ENCODE measurements around the gene MIER1.
"Not testable (repeated sequence)": the region's sequence is repeated elsewhere in the genome, so short reads cannot be mapped to it uniquely, and the experiment has no call there.

Gene MIER1

GRCh38 chr1:66940981-66941380, 16.2 kb downstream of the MIER1 start:
- DNase-seq: no peak

- no peak for DNase-seq
Observed at GRCh38 chr1:66943361-66943969, 18.7 kb downstream of the MIER1 start.

GRCh38 chr1:66944330-66945274, 19.8 kb downstream of the MIER1 start:
- DNase-seq: no peak

GRCh38 chr1:66945316-66945715, 20.5 kb downstream of the MIER1 start:
- no peak for DNase-seq

- no peak for DNase-seq
Observed at GRCh38 chr1:66947267-66947666, 22.5 kb downstream of the MIER1 start.

- DNase-seq: no peak
Observed at GRCh38 chr1:66951513-66951912, 26.7 kb downstream of the MIER1 start.

- no peak for DNase-seq
Observed at GRCh38 chr1:66954208-66954607, 29.4 kb downstream of the MIER1 start.

GRCh38 chr1:66957938-66958337, 33.1 kb downstream of the MIER1 start:
- no peak for DNase-seq

GRCh38 chr1:66966188-66966873, 41.5 kb downstream of the MIER1 start:
- not testable (repeated sequence) for DNase-seq

- no peak for DNase-seq
Observed at GRCh38 chr1:66968574-66968973, 43.8 kb downstream of the MIER1 start.

- DNase-seq: no peak
Observed at GRCh38 chr1:66978201-66978600, 53.4 kb downstream of the MIER1 start.

- DNase-seq: not testable (repeated sequence)
Observed at GRCh38 chr1:66979621-66980020, 54.8 kb downstream of the MIER1 start.

GRCh38 chr1:66980745-66981367, 56.1 kb downstream of the MIER1 start:
- DNase-seq: no peak

- DNase-seq: peak; percentile 79
Observed at GRCh38 chr1:66981679-66982078, 56.9 kb downstream of the MIER1 start.

GRCh38 chr1:66982561-66983260, 57.9 kb downstream of the MIER1 start:
- no peak for DNase-seq

GRCh38 chr1:66984491-66984890, 59.7 kb downstream of the MIER1 start:
- DNase-seq: no peak

GRCh38 chr1:66985835-66986234, 61.0 kb downstream of the MIER1 start:
- no peak for DNase-seq

GRCh38 chr1:66993076-66993475, 68.3 kb downstream of the MIER1 start:
- no peak for DNase-seq

GRCh38 chr1:66996018-66996682, 71.4 kb downstream of the MIER1 start:
- DNase-seq: peak; percentile 81

GRCh38 chr1:66998972-66999371, 74.2 kb downstream of the MIER1 start:
- DNase-seq: no peak

- no peak for DNase-seq
Observed at GRCh38 chr1:66999640-67000400, 75.0 kb downstream of the MIER1 start.

Measured in activated effector memory CD4-positive, alpha-beta T cell treated with anti-CD3 and anti-CD28 coated beads, Interleukin-2, amount 50 U/mL, for 16 hours (primary cell).